ENCODE data around the gene KRTAP21-1.
"Not testable (repeated sequence)": the region's sequence is repeated elsewhere in the genome, so short reads cannot be mapped to it uniquely, and the experiment has no call there.

KRTAP21-1 gene

DNA sequence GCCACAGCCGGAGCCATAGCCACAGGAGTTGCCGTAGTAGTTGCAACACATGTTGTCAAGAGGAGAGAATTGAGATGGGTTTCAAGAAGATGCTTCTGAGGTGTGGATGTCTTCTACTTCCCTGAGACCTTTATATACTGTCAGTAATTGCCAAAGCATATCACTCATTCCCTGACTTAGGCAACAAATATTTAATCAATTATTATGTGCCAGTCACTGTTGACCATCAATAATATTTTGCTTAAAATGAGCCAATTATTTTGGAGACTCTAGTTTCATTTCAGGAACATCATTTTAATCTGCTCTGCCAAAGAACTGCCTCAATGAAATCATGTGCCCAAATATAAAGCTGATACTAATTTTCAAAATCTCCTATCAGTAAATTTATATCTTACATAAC, at the start of gene KRTAP21-1:
TSS of gene KRTAP21-1 (minus strand) at position 101 of the 400 bp plus-strand sequence. CDS start at position 51, 50 bp downstream.
- not testable (repeated sequence) for DNase-seq

GRCh38 chr21:30800605-30801004, 45.4 kb upstream of the KRTAP21-1 start:
- no peak for DNase-seq

- DNase-seq = no peak
Measured at GRCh38 chr21:30793581-30794314, 38.5 kb upstream of the KRTAP21-1 start.

- DNase-seq = no peak
Measured at GRCh38 chr21:30779249-30779648, 24.0 kb upstream of the KRTAP21-1 start.

- no peak for DNase-seq
Measured at GRCh38 chr21:30769724-30770431, 14.7 kb upstream of the KRTAP21-1 start.

- DNase-seq = no peak
Measured at GRCh38 chr21:30760776-30761175, 5.5 kb upstream of the KRTAP21-1 start.

- no peak for DNase-seq
Measured at GRCh38 chr21:30758306-30758705, 3.1 kb upstream of the KRTAP21-1 start.

DNA sequence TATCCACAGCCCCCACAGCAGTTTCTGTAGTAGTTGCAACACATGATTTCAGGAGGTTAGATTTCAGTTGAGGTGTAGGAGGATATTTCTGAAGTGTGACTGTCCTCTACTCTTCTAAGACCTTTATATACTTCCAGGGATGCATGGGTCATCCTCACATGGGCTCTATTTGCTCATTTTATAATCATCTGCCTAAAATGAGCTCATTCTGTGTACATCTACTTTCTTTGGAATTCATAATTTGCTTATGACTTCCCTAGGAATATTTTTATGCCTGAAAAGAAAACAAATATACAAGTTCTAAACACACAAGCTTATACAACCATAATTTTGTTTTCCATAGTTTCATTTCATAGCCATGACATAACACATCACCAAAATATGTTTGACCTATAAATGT, 8.1 kb downstream of the KRTAP21-1 start, which contains the start of gene KRTAP21-2:
TSS of gene KRTAP21-2 (minus strand) at position 101 of the 400 bp plus-strand sequence. CDS start at position 44, 57 bp downstream.
- DNase-seq = no peak

GRCh38 chr21:30740462-30740861, 14.8 kb downstream of the KRTAP21-1 start:
- no peak for DNase-seq

DNA sequence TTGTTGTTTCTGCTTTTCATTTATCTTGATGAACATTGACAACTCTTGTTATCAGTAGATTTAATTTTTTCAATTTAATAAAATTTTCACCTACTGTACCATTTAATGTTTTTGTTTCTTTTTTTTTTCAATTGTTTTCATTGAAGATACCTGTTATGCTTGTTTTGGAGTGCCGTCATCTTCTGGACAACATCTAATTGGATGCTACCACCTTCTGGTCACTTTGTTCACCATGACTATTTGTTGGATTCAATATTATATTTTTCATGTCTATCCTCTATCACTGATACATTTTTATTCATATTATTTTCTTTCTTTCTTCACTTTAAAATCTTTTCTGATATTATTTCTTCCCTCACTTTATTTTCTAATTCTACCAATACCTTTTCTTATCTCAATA, 22.2 kb downstream of the KRTAP21-1 start:
- DNase-seq = no peak

DNA sequence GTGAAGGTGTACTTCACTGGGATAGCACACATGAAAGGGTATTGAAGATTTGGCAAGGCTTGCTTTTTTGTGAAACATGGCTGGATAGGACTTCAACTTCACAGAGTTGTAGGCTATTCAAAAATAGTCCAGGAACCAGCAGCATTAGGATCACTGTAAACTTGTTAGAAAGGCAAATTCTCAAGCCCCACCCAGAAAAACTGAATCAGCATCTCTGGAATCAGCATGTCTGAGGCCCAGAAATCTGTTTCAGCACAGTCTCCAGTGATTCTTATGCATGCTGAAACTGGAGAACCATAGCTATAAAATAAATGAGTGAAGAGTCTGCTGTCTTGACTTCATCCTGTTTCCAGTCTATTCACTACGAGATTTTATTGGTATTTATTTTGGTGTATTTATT, 28.5 kb downstream of the KRTAP21-1 start:
- no peak for DNase-seq

DNA sequence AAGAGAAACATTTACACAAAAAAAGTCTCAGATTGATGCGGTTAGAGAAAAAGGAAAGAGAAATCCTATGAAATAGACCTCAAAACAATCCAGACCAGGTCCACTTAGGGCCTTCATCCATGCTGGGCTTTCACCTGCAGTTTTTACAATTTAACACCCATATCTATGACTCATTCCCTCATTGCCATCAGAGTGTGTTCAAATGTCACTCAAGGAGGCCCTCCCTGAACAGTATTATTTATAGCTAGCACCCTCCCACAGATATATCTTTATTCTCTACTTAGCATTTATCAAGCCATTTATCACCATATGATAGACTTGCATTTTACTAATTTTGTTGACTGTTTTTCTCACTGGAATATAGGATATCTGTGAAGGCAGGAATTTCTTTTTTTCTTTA, 35.8 kb downstream of the KRTAP21-1 start:
- no peak for DNase-seq

GRCh38 chr21:30718239-30718909, 36.9 kb downstream of the KRTAP21-1 start, which contains the start of gene KRTAP21-3:
Gene KRTAP21-3 (minus strand): TSS chr21:30718777. CDS start chr21:30718759, 18 bp downstream.
- DNase-seq = no peak

GRCh38 chr21:30717105-30717504, 38.1 kb downstream of the KRTAP21-1 start:
- DNase-seq = no peak

DNA sequence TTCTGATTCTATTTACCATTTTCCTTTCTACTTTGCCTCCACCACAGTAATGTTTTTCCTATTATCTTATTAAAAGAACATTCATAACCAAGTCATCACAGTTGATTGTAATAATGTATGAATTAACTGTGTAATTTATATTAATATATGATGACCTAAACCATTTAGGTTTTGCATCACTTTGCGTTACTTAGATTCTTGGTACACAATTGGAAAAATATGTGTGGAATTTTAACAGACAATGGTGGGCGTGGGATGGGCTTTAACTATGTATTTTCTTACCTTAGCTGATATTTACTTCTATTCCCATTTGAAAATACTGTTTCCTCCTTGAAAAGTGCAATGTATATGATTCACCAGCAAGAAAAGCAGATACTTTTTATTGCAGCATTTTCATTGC, 40.3 kb downstream of the KRTAP21-1 start:
- no peak for DNase-seq

- DNase-seq = no peak
Measured at GRCh38 chr21:30714456-30714855, 40.8 kb downstream of the KRTAP21-1 start.

DNA sequence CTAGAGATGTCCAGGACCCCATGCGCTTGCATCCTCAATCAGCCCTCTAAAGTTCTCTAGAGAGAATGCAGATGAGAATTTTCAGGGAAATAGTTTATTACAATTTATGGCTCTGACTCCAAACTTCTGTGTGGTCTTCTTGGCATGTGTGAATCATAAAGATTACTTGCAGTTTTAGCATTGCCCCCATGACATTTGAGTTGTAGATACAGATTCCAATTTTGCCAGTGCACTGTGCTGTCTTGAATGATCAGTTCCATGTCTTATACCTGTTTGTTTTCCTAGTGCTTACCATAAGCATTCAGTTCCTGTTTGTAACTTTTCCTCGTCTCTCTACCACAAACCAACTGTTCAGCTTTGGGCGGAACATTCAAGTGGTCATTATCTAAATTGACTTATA, 41.5 kb downstream of the KRTAP21-1 start:
- DNase-seq = no peak

GRCh38 chr21:30710499-30710898, 44.7 kb downstream of the KRTAP21-1 start:
- DNase-seq = no peak

DNA sequence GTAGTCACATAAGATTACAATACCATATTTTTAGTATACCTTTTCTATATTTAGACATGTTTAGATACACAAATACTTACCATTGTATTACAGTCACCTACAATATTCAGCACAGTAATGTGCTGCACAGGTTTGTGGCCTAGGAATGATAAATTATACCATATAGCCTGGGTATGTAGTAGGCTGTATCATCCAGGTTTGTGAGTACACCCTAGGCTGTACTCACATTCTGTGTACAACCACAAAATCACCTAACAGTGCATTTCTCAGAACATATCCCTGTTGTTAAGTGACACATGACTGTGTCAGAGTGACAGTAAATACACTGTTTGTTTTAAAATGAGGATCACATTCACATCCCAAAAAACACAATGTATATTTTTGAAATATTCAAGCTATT, 47.8 kb downstream of the KRTAP21-1 start:
- no peak for DNase-seq
